ENCODE data around the gene OXSR1.

The OXSR1 gene

DNA sequence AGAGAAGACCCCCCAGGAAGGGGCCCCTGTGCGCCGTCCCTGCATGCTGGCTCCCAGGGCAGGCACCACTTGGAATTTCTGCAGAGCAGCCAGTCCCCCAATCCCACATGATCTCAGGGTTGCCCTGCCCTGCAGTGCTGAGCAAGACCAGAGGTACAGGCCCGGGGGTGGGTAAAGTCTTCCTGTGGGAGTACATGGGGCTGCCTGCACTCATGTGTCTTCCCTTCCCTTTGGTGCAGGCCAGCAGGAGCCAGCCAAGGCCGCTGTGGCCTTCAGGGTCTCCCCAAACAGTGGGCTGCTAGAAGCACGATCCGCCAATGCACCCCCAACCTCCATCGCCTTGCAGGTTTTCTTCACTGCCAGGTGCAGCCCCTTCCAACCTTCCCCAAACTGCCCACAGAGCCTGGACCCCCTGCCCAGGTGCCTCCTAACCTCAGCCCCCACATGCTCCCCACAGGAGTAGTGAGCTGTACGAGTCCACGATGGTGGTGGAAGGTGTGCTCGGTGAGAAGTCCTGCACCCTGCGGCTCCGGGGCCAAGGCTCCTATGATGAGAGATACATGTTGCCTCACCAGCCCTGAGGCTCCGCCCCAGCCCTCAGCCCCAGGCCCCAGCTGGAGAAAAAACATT, 43.4 kb upstream of the OXSR1 start:
- TF ChIP-seq, protein P1, sequence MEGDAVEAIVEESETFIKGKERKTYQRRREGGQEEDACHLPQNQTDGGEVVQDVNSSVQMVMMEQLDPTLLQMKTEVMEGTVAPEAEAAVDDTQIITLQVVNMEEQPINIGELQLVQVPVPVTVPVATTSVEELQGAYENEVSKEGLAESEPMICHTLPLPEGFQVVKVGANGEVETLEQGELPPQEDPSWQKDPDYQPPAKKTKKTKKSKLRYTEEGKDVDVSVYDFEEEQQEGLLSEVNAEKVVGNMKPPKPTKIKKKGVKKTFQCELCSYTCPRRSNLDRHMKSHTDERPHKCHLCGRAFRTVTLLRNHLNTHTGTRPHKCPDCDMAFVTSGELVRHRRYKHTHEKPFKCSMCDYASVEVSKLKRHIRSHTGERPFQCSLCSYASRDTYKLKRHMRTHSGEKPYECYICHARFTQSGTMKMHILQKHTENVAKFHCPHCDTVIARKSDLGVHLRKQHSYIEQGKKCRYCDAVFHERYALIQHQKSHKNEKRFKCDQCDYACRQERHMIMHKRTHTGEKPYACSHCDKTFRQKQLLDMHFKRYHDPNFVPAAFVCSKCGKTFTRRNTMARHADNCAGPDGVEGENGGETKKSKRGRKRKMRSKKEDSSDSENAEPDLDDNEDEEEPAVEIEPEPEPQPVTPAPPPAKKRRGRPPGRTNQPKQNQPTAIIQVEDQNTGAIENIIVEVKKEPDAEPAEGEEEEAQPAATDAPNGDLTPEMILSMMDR (IDR thresholded peaks at IDR 0.05; ENCODE audit: control extremely low read depth, extremely low read depth, low read depth, missing control alignments): no peak
- POLR2A ChIA-PET: no interaction called here
- DNase-seq (ENCODE audit: extremely low spot score): no peak
- CTCF ChIA-PET: interaction anchor here (0.8 to 7.0 kb wide), 4 partner anchors 9 to 358 kb away, joined by 3 to 71 read pairs (median 8); no protein-coding TSS in a partner anchor

GRCh38 chr3:38122712-38123290, 42.5 kb upstream of the OXSR1 start:
- CTCF ChIA-PET: interaction anchor here (1.7 to 7.0 kb wide), 2 partner anchors 8 to 357 kb away, joined by 5 to 71 read pairs; no protein-coding TSS in a partner anchor
- POLR2A ChIA-PET: no interaction called here
- DNase-seq (ENCODE audit: extremely low spot score): no peak
- TF ChIP-seq, protein P1 (IDR thresholded peaks at IDR 0.05; ENCODE audit: control extremely low read depth, extremely low read depth, low read depth, missing control alignments): no peak

DNA sequence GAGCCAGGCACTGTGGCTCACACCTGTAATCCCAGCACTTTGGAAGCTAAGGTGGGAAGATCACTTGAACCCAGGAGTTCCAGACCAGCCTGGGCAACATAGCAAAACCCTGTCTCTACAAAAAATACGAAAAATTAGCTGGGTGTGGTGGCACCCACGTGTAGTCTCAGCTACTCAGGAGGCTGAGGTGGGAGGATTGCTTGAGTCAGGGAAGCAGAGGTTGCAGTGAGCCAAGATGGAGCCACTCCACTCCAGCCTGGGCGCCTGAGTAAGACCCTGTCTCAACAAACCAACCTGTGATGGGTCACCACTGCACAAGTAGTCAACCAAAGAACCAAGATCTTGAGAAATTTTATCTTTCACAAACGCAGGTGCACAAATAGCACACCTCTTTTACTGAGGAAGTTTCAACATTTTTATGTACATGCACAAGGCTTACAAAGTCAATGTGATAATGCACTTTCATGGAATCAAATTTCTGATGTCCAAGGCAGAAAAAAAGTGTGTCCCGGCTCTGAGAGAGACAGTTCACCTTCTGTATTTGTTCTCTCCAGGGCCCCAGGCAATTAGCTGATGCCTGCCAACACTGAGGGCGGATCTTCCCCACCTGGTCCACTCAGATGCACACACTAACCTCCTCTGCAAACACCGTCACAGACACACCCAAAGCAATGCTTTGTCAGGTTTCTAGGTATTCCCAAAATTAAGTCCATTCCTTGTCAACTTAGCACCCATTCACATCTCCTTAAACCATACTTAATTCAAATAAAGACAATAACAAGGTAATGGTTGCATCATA, 40.8 kb upstream of the OXSR1 start:
- DNase-seq (ENCODE audit: extremely low spot score): no peak
- ChIA-PET POLR2A (no interaction called here), CTCF (interaction anchor here (1.5 to 2.2 kb wide), 3 partner anchors 7 to 9 kb away, joined by 3 to 14 read pairs (median 4); no protein-coding TSS in a partner anchor)
- TF ChIP-seq, protein P1 (IDR thresholded peaks at IDR 0.05; ENCODE audit: control extremely low read depth, extremely low read depth, low read depth, missing control alignments): no peak

- TF ChIP-seq, protein P1 (IDR thresholded peaks at IDR 0.05; ENCODE audit: control extremely low read depth, extremely low read depth, low read depth, missing control alignments): no peak
- ChIA-PET CTCF (interaction anchor here (0.6 to 2.2 kb wide), 3 partner anchors 8 to 124 kb away, joined by 3 to 14 read pairs (median 4); no protein-coding TSS in a partner anchor), POLR2A (interaction anchor here (1.4 kb wide), 1 partner anchor 12 kb away, joined by 4 read pairs; the partner anchor contains the start of gene ACAA1)
- no peak for DNase-seq (ENCODE audit: extremely low spot score)
Measured at GRCh38 chr3:38125305-38126120, 39.8 kb upstream of the OXSR1 start.

GRCh38 chr3:38126121-38126892, 39.0 kb upstream of the OXSR1 start:
- ChIA-PET CTCF (interaction anchor here (0.6 to 2.2 kb wide), 2 partner anchors 9 to 125 kb away, joined by 3 to 14 read pairs; no protein-coding TSS in a partner anchor), POLR2A (interaction anchor here (1.4 kb wide), 1 partner anchor 11 kb away, joined by 4 read pairs; the partner anchor contains the start of gene ACAA1)
- TF ChIP-seq, protein P1 (IDR thresholded peaks at IDR 0.05; ENCODE audit: control extremely low read depth, extremely low read depth, low read depth, missing control alignments): no peak
- no peak for DNase-seq (ENCODE audit: extremely low spot score)
